Tibial artery (tissue), 4 donors: Measurements from ENCODE around the gene ARPC5L.
"Not testable (repeated sequence)": the region's sequence is repeated elsewhere in the genome, so short reads cannot be mapped to it uniquely, and the experiment has no call there.

Experiments
- DNase-seq, 2 donors: peaks; one replicate each; pipeline ENCODE4 v3.0.0-alpha.2; 2019
- H3K27ac ChIP-seq, 2 donors: fragments of 200-600 bp; sonication (generic) in 1 of 2; 1 replicate in 1 of 2; 2 replicates in 1 of 2; pipeline ENCODE4 v1.5.1; 2018 to 2019; ENCODE audit warnings: mild to moderate bottlenecking in 1 of 2
- H3K27me3 ChIP-seq, 2 donors: fragments of 200-600 bp; sonication (generic) in 1 of 2; one replicate each; pipeline versions ENCODE4 v1.5.1 to v1.6.0; 2016 to 2019
- H3K36me3 ChIP-seq, 3 donors: fragments of 200-600 bp; sonication (generic) in 2 of 3; one replicate each; pipeline ENCODE4 v1.5.1; 2016 to 2019; ENCODE audit warnings: mild to moderate bottlenecking in 2 of 3
- H3K4me1 ChIP-seq, 4 donors: fragments of 200-600 bp; sonication (generic) in 2 of 4; 1 replicate in 3 of 4; 2 replicates in 1 of 4; pipeline ENCODE4 v1.5.1; 2016 to 2019
- H3K4me3 ChIP-seq, 2 donors: fragments of 200-600 bp; sonication (generic) in 1 of 2; 1 replicate in 1 of 2; 2 replicates in 1 of 2; pipeline ENCODE4 v1.5.1; 2018 to 2019; ENCODE audit warnings: mild to moderate bottlenecking in 2 of 2
- H3K9me3 ChIP-seq, 3 donors: fragments of 200-600 bp; sonication (generic) in 1 of 3; one replicate each; pipeline ENCODE4 v1.5.1; 2016 to 2019
- CTCF ChIP-seq, 2 experiments: fragments of 200-600 bp in 1 of 2; fragments of 450-650 bp in 1 of 2; IDR thresholded peaks; one replicate each; pipeline ENCODE4 v1.5.1; 2017 to 2019; ENCODE audit warnings: antibody characterized with exemption in 2 of 2, mild to moderate bottlenecking in 1 of 2, moderate library complexity in 1 of 2
- intact Hi-C: fragments of 100-400 bp; cut with DNase I; formaldehyde crosslinking; loops from one replicate; pipeline ENCODE4 v1.15.0; 2023; ENCODE audit warnings: low total_unique reads

Gene ARPC5L

GRCh38 chr9:124908098-124908497 lies 46.2 kb downstream of the ARPC5L start:
- H3K27ac ChIP-seq = no peak overlapping the region
- TF ChIP-seq CTCF (IDR thresholded peaks at IDR 0.05) = no peak
- H3K9me3 ChIP-seq = no peaks in the 10 kb centered on the region
- DNase-seq = no peak
- no peak overlapping the region for H3K4me3 ChIP-seq
- no peaks in the 10 kb centered on the region for H3K27me3 ChIP-seq
- H3K36me3 ChIP-seq = peaks cover 18 to 97% (median 55%) of the 10 kb centered on the region in 3 donors
- H3K4me1 ChIP-seq = no peaks in the 10 kb centered on the region
- intact Hi-C loops = no loop called here

- Histone ChIP-seq H3K4me3 (no peak overlapping the region), H3K27me3 (no peaks in the 10 kb centered on the region), H3K9me3 (no peaks in the 10 kb centered on the region), H3K27ac (no peak overlapping the region), H3K4me1 (no peaks in the 10 kb centered on the region), H3K36me3 (peaks cover 24 to 85% (median 65%) of the 10 kb centered on the region in 3 donors)
- no peak for TF ChIP-seq CTCF (IDR thresholded peaks at IDR 0.05)
- intact Hi-C loops = no loop called here
- no peak for DNase-seq
Observed at GRCh38 chr9:124911766-124912165, 49.8 kb downstream of the ARPC5L start.

GRCh38 chr9:124913378-124913777 lies 51.4 kb downstream of the ARPC5L start:
- no peak for DNase-seq
- Histone ChIP-seq H3K27ac (no peak overlapping the region), H3K27me3 (no peaks in the 10 kb centered on the region), H3K4me3 (no peak overlapping the region), H3K4me1 (no peaks in the 10 kb centered on the region), H3K9me3 (no peaks in the 10 kb centered on the region), H3K36me3 (peaks cover 24 to 77% (median 60%) of the 10 kb centered on the region in 3 donors)
- intact Hi-C loops = no loop called here
- TF ChIP-seq CTCF (IDR thresholded peaks at IDR 0.05) = no peak

GRCh38 chr9:124914753-124915405 lies 52.9 kb downstream of the ARPC5L start:
- intact Hi-C loops = no loop called here
- Histone ChIP-seq H3K9me3 (no peaks in the 10 kb centered on the region), H3K27me3 (no peaks in the 10 kb centered on the region), H3K4me3 (no peak overlapping the region), H3K36me3 (peaks cover 32 to 77% (median 62%) of the 10 kb centered on the region in 3 donors), H3K4me1 (no peaks in the 10 kb centered on the region), H3K27ac (no peak overlapping the region)
- DNase-seq = no peak
- no peak for TF ChIP-seq CTCF (IDR thresholded peaks at IDR 0.05)

- DNase-seq, H3K9me3 ChIP-seq, H3K4me3 ChIP-seq, H3K27ac ChIP-seq, H3K27me3 ChIP-seq, H3K4me1 ChIP-seq, intact Hi-C loops: not testable (repeated sequence)
- peaks cover 42 to 72% (median 60%) of the 10 kb centered on the region in 3 donors for H3K36me3 ChIP-seq
Observed at GRCh38 chr9:124920394-124920793, 58.5 kb downstream of the ARPC5L start.
